Activated T-helper 17 cell treated with anti-CD3 and anti-CD28 coated beads, Interleukin-2, amount 50 U/mL, for 72 hours (primary cell): Measurements from ENCODE around the gene HS6ST3. TPM values are rescaled to one million over a fixed set of nuclear protein-coding genes. Genes with fewer than 3 reads are reported as not detected.

ENCODE experiments used
- ATAC-seq: fragments of 150-1000 bp; cut with Tn5 transposase; replicated peaks from 2 replicates; pipeline ENCODE4 v1.10.0; 2021; ENCODE audit warnings: mild to moderate bottlenecking, moderate library complexity
- H3K27ac Mint-ChIP-seq: one replicate; pipeline ENCODE4 v1.8.0; 2022; ENCODE audit warnings: mixed read lengths
- H3K27me3 Mint-ChIP-seq: one replicate; pipeline ENCODE4 v1.8.0; 2022; ENCODE audit warnings: mixed read lengths
- H3K36me3 Mint-ChIP-seq: one replicate; pipeline ENCODE4 v1.8.0; 2022; ENCODE audit warnings: low read depth, mild to moderate bottlenecking, mixed read lengths
- H3K4me1 Mint-ChIP-seq: one replicate; pipeline ENCODE4 v1.8.0; 2022; ENCODE audit warnings: mixed read lengths
- H3K4me3 Mint-ChIP-seq: one replicate; pipeline ENCODE4 v1.8.0; 2022; ENCODE audit warnings: mild to moderate bottlenecking, mixed read lengths
- H3K9me3 Mint-ChIP-seq: one replicate; pipeline ENCODE4 v1.8.0; 2022; ENCODE audit warnings: mixed read lengths
- total RNA-seq, 2 donors: library from RNA; stranded (reverse); gene quantifications; one replicate each; pipeline ENCODE4 v1.2.3, GENCODE V29; 2022

Gene HS6ST3
- total RNA-seq, 2 donors from 2014 or later, result not detected

GRCh38 chr13:96575423-96576320 is 485.8 kb downstream of the HS6ST3 start:
- H3K4me1 Mint-ChIP-seq, result no peaks in the 10 kb centered on the region
- no peaks in the 10 kb centered on the region for H3K27me3 Mint-ChIP-seq
- no peaks in the 10 kb centered on the region for H3K36me3 Mint-ChIP-seq
- no peak overlapping the region for H3K27ac Mint-ChIP-seq
- no peak overlapping the region for H3K4me3 Mint-ChIP-seq
- H3K9me3 Mint-ChIP-seq, result peaks cover 9% of the 10 kb centered on the region
- no peak for ATAC-seq

DNA sequence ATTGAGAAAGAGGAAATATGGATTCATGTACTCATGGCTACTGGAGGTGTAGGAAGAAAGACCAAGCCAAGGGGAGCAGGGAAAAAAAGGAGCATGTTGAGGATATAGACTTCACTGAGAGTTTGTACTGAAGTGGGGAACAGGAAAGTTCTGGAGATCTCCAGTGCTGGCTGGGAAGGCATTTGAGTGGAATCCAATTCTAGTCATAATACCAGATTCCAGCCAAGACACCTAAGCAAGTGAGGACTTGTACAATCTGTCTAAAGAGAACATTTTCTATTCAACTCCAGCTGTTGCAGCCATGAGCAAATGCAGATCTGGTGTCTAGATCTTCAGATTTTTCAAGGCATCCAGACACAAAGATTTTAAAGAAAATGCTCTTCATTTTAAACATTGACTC is 491.8 kb downstream of the HS6ST3 start:
- H3K4me3 Mint-ChIP-seq, result no peak overlapping the region
- peaks cover 20% of the 10 kb centered on the region for H3K9me3 Mint-ChIP-seq
- no peaks in the 10 kb centered on the region for H3K4me1 Mint-ChIP-seq
- H3K36me3 Mint-ChIP-seq, result no peaks in the 10 kb centered on the region
- no peak overlapping the region for H3K27ac Mint-ChIP-seq
- no peak for ATAC-seq
- no peaks in the 10 kb centered on the region for H3K27me3 Mint-ChIP-seq

- Mint-ChIP-seq H3K4me3 (no peak overlapping the region), H3K27ac (no peak overlapping the region), H3K9me3 (peaks cover 12% of the 10 kb centered on the region), H3K27me3 (no peaks in the 10 kb centered on the region), H3K4me1 (no peaks in the 10 kb centered on the region), H3K36me3 (no peaks in the 10 kb centered on the region)
- ATAC-seq, result no peak
Measured at GRCh38 chr13:96615252-96615651, 525.3 kb downstream of the HS6ST3 start.

- Mint-ChIP-seq H3K27me3 (no peaks in the 10 kb centered on the region), H3K27ac (no peak overlapping the region), H3K36me3 (no peaks in the 10 kb centered on the region), H3K4me1 (no peaks in the 10 kb centered on the region), H3K9me3 (peaks cover 9% of the 10 kb centered on the region), H3K4me3 (no peak overlapping the region)
- no peak for ATAC-seq
Measured at GRCh38 chr13:96617528-96617927, 527.6 kb downstream of the HS6ST3 start.

GRCh38 chr13:96621634-96622183 is 531.8 kb downstream of the HS6ST3 start:
- Mint-ChIP-seq H3K27ac (no peak overlapping the region), H3K4me1 (no peaks in the 10 kb centered on the region), H3K9me3 (peaks cover 4% of the 10 kb centered on the region), H3K36me3 (no peaks in the 10 kb centered on the region), H3K4me3 (no peak overlapping the region), H3K27me3 (no peaks in the 10 kb centered on the region)
- no peak for ATAC-seq

- Mint-ChIP-seq H3K4me3 (no peak overlapping the region), H3K9me3 (no peaks in the 10 kb centered on the region), H3K36me3 (no peaks in the 10 kb centered on the region), H3K4me1 (no peaks in the 10 kb centered on the region), H3K27me3 (no peaks in the 10 kb centered on the region), H3K27ac (no peak overlapping the region)
- ATAC-seq, result no peak
Measured at GRCh38 chr13:96629331-96629730, 539.4 kb downstream of the HS6ST3 start.

- ATAC-seq, result no peak
- no peaks in the 10 kb centered on the region for H3K36me3 Mint-ChIP-seq
- no peaks in the 10 kb centered on the region for H3K27me3 Mint-ChIP-seq
- no peak overlapping the region for H3K4me3 Mint-ChIP-seq
- H3K27ac Mint-ChIP-seq, result no peak overlapping the region
- H3K4me1 Mint-ChIP-seq, result no peaks in the 10 kb centered on the region
- H3K9me3 Mint-ChIP-seq, result peaks cover 10% of the 10 kb centered on the region
Measured at GRCh38 chr13:96632536-96633320, 542.8 kb downstream of the HS6ST3 start.

GRCh38 chr13:96636001-96636709 is 546.2 kb downstream of the HS6ST3 start:
- Mint-ChIP-seq H3K27me3 (no peaks in the 10 kb centered on the region), H3K4me1 (no peaks in the 10 kb centered on the region), H3K4me3 (no peak overlapping the region), H3K36me3 (no peaks in the 10 kb centered on the region), H3K9me3 (peaks cover 14% of the 10 kb centered on the region), H3K27ac (no peak overlapping the region)
- no peak for ATAC-seq

DNA sequence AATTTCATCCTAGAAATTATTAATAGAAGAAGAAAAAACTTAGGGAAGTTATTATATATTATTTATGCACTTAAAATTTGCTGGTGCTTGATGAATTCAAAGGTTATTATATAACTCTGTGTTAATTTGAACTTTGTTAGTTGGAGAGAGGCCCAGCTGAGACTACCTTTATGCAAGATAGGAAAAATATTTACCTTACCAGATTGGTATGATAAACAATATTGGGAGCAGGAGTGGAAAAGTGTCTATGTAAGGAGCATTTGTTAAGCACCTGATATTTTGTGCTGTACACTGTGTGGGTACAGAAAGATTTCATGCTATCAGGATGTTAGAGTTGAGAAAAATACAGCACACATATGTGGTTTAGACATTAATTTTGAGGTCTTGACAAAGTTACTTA is 547.1 kb downstream of the HS6ST3 start:
- ATAC-seq, result no peak
- Mint-ChIP-seq H3K4me1 (no peaks in the 10 kb centered on the region), H3K27ac (no peak overlapping the region), H3K4me3 (no peak overlapping the region), H3K9me3 (peaks cover 15% of the 10 kb centered on the region), H3K27me3 (no peaks in the 10 kb centered on the region), H3K36me3 (no peaks in the 10 kb centered on the region)

GRCh38 chr13:96646101-96646500 is 556.2 kb downstream of the HS6ST3 start:
- H3K27ac Mint-ChIP-seq, result no peak overlapping the region
- peaks cover 5% of the 10 kb centered on the region for H3K9me3 Mint-ChIP-seq
- H3K4me1 Mint-ChIP-seq, result no peaks in the 10 kb centered on the region
- no peaks in the 10 kb centered on the region for H3K36me3 Mint-ChIP-seq
- no peaks in the 10 kb centered on the region for H3K27me3 Mint-ChIP-seq
- no peak for ATAC-seq
- H3K4me3 Mint-ChIP-seq, result no peak overlapping the region

DNA sequence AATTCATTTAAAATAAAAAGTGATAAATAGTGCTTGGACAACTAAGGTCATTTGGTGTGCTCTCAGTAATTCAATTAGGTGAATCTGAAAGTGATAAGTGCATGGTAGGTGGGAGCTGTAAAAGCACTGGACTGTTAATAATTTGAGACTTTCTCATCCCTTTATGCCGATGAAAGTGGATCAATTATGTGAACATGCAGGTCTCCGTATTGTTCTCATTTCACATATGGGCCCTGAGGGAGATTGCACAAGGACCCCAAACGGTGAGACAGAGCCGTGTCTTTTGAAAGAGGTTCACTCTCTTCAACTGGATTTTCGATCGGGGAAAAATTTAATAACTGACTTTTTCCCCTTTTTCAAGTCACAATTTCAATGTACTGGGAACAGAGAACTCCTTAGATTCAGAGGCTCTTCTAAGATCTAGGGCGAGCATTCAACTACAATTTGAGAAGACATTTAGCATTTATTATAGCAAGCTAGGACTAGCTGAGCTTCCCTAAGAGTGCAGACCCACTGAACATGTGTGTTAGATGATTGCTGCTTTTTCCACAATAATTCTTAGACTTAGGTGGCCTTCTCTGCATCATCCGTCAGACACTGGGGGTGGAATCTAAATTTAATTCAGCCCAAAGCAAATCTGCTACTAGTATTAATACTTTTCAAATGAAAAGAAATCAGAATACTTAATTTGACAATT is 556.8 kb downstream of the HS6ST3 start:
- Mint-ChIP-seq H3K9me3 (peaks cover 5% of the 10 kb centered on the region), H3K27me3 (no peaks in the 10 kb centered on the region), H3K36me3 (no peaks in the 10 kb centered on the region), H3K27ac (no peak overlapping the region), H3K4me1 (no peaks in the 10 kb centered on the region), H3K4me3 (no peak overlapping the region)
- no peak for ATAC-seq

DNA sequence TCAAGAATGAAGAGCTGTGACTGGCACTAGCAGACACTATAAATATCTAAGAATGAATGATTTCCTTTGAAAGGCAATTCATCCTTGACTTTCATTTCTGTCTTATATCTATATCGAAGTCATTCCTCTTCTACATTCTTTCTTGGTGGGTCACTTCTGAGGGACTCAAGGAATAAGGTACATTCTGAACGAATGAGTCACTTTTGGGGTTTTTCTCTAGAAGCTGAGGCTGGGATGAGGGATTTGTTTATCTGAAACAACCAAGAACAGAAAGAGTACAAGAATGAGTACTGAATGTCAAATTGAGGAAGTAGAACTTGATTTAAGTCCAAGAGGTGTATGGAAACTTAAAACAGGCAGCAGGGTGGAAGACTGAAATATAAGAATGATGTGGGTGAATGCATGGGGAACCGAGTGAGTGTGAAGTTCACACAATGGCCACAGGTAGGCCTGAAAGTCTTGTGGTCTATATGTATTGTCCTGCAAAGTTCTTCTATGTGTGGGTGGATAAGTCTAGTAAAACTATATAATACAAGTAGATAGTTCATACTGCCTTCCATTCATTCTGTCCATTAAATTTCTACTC is 560.5 kb downstream of the HS6ST3 start:
- ATAC-seq, result no peak
- H3K36me3 Mint-ChIP-seq, result no peaks in the 10 kb centered on the region
- H3K9me3 Mint-ChIP-seq, result peaks cover under 1% of the 10 kb centered on the region
- H3K4me1 Mint-ChIP-seq, result no peaks in the 10 kb centered on the region
- no peak overlapping the region for H3K4me3 Mint-ChIP-seq
- H3K27ac Mint-ChIP-seq, result no peak overlapping the region
- no peaks in the 10 kb centered on the region for H3K27me3 Mint-ChIP-seq

DNA sequence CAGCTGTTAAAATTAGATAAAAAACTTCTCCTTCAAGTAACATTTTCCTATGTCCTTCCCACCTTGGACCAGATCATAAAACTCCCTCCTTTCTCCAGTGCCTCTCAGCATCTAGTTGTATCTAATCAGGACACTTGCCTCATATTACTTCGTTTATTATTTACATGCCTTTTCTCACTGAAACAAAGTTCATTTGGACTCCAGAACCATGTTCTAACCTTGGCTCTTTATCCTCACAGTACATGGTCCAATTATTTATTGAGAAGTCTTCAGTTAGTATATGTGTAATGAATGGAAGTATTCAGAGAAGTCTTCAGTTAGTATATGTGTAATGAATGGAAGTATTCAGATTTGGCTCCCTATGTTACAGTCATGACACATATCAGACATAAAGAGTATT is 561.7 kb downstream of the HS6ST3 start:
- Mint-ChIP-seq H3K27ac (no peak overlapping the region), H3K36me3 (no peaks in the 10 kb centered on the region), H3K27me3 (no peaks in the 10 kb centered on the region), H3K9me3 (peaks cover 4% of the 10 kb centered on the region), H3K4me1 (no peaks in the 10 kb centered on the region), H3K4me3 (no peak overlapping the region)
- ATAC-seq, result no peak
